ENCODE measurements around the gene MATCAP1.

GRCh38 chr16:67128887-67129286 lies 54.9 kb downstream of the MATCAP1 start:
- TF ChIP-seq CREM (IDR thresholded peaks at IDR 0.05), result no peak
- no peak for TF ChIP-seq CREM (CRISPR knock-in tag; IDR thresholded peaks at IDR 0.05)
- no peak for TF ChIP-seq IKZF5 (CRISPR knock-in tag; IDR thresholded peaks at IDR 0.05)
- no peak for TF ChIP-seq HHEX (CRISPR knock-in tag; IDR thresholded peaks at IDR 0.05)

Data from HepG2 (cell line).